RCC 7860 (cell line): ENCODE data around the gene HELZ2.

Experiments
- DNase-seq: peaks from one replicate; pipeline ENCODE4 v3.0.0-alpha.2; 2015; ENCODE audit warnings: low spot score
- FAIRE-seq: peaks from 2 replicates; lab custom pipeline; 2012; peaks lifted over from hg19 to GRCh38; lab: Jason Lieb, UNC

Gene HELZ2

GRCh38 chr20:63598479-63599395 is 24.7 kb upstream of the HELZ2 start:
- FAIRE-seq: no peak
- DNase-seq: no peak

GRCh38 chr20:63597651-63598478 is 23.8 kb upstream of the HELZ2 start:
- DNase-seq: no peak
- FAIRE-seq: no peak

DNA sequence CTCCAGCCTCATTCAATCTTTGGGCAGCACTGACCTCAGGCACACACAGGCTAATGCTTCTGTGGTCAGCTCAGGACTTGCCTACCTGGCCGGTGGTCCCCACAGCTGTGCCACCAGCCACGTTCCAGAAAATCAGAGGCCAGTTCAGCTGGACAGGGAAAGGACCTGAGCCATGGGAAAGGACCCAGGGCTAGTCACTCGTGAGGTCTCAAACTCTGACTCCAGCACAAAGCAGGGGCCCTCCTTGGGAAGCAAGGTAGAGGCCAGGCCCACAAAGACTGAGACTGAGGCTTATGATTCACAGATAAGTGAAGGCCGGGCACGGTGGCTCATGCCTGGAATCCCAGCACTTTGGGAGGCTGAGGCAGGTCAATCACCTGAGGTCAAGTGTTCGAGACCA is 22.4 kb upstream of the HELZ2 start:
- DNase-seq (no peak), FAIRE-seq (no peak)

- no peak for DNase-seq
These were observed 21.5 kb upstream of the HELZ2 start for GRCh38 chr20:63595416-63596127.

DNA sequence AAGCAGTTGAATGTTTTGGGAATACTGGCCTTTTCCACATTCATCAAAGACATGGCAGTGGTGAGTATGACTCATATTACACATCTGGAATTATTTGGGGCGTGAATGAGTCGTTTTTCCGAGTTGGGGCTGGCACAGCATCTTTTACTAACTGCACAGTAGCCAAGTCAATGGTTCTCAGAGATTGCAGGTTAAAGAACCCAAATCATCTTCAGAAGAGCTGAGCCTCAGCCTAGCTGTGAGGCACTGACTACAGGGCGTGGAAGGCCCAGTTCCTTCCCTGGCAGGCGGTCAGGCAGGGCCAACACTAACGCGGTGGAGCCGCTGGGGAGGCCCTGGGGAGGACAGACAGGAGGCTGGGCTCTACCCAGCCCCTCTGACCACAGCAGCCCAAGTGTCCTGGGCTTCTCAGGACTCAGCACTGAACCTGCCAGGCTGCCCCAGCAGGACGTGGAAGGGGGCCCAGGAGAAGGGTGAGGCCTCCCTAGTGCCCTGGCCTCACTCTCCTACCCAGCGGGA is 20.1 kb upstream of the HELZ2 start:
- FAIRE-seq (no peak), DNase-seq (no peak)

More at GRCh38 chr20:63595416-63596127, 21.5 kb upstream of the HELZ2 start:
- FAIRE-seq: no peak

DNA sequence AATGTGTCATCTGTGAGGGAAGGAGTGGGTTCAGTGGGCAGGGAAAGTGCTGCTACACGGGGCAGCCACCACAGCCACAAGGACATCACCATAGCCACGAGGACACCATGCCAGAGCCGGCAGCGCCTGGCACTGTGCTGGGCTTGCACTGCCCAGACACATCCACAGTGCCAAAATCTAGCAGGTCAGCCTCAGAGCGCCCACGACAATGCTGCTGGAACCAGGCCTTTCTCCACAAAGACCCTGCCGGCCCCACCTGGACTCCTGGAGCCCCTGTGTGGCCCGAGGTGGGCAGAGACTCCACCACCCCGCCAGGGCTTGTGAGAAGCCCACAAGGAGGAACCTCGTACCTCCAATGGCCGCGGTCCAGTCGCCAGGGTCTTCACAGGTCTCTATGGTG is 18.6 kb upstream of the HELZ2 start:
- no peak for DNase-seq
- FAIRE-seq: no peak

DNA sequence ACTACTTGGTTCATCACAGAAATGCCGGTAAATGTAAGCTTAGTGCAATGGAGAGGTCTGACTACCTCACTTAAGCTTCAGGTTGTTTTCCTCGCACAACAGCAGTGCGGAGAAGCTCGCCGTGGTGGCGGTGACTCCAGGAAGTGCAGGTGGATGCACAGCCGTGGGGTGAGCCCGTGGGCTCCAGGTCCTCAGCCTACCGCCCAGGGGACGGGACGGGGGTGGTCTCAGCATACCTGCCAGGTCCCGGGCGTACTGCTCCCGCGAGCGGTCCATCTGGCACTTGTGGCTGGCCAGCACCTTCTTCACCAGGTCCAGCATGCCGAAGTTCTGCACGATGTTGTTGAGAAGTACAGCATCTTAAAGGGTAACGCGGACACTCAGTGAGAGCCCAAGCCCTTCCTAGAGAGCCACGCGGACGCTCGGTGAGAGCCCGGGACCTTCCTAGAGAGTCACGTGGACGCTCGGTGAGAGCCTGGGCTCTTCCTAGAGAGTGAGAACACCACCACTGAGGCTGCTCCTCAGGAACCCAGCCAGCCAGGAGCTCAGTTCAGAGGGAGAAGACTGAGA is 17.8 kb upstream of the HELZ2 start:
- DNase-seq (no peak), FAIRE-seq (no peak)

- FAIRE-seq (no peak), DNase-seq (no peak)
These were observed 17.1 kb upstream of the HELZ2 start for GRCh38 chr20:63591147-63591533.

- FAIRE-seq: no peak
- no peak for DNase-seq
These were observed 16.4 kb upstream of the HELZ2 start for GRCh38 chr20:63590218-63591146.

DNA sequence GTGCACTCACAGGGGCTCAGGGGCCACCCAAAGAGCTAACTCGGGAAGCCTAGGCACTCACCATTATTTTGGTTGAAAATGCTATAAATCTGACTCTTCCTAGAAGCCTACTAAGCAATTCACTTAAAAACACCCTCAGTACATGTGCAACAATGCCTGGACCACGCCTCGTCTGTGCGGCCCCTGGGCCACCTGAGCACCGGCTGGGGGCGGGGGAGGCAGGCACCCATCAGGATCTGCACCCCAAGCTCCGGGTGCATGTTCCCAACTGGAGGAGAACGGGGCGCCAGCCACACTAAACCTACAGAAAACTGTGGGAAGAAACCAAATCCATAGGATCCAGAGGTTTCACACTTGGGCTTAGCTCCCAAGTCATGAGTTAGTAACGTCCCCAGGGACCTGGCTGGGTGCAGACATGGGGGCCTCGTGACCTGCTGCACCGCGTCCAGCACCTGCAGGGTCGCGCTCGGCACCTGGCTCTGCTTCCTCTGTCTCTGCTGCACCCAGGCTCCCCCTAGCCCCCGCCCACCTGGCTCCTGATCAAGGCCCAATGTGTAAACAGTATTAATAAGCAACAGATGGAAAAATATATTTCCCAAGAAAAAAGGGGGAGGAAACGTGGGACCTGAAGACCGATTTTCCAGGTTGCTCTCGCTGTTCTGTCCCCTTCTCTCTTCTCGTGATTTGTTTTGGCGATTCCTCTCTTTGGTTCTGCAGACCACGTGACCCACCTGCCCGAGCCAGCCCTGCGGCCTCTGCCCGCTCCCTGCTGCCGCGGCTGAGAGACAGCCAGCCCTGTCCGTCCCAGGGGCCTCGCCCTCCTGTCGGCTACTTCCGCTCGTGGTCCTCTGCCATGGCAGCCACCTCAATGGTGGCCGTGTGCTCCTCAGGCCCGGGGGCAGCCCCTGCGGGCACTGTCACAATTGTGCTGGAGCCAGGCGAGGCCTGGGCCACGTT is 15.5 kb upstream of the HELZ2 start:
- FAIRE-seq (no peak), DNase-seq (no peak)

- FAIRE-seq: no peak
- DNase-seq: no peak
These were observed 14.6 kb upstream of the HELZ2 start for GRCh38 chr20:63588641-63589041.

- no peak for FAIRE-seq
- DNase-seq: no peak
These were observed 13.9 kb upstream of the HELZ2 start for GRCh38 chr20:63587776-63588591.

GRCh38 chr20:63587256-63587655 is 13.2 kb upstream of the HELZ2 start:
- no peak for FAIRE-seq

DNA sequence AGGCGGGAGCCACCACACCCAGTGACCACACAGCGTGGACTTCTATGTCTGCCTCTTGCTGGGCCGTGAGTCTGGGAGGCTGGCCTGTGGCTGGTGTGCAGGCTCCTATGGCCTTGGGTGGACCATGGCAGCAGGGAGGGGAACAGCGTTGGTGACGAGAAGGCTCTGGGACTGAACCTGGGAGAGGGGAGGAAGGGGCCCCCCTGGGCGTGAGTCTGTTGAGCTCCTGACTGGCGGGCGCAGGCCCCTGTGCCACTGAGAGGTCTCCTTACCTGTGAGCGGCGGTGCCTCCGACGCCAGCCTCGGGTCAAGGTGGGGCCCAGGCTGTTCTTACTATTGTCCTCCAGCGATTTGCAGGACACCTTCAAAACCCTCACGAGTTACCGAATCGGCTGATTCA is 12.8 kb upstream of the HELZ2 start:
- no peak for FAIRE-seq

More at GRCh38 chr20:63587256-63587655, 13.2 kb upstream of the HELZ2 start:
- DNase-seq: no peak

GRCh38 chr20:63585616-63586565 is 11.9 kb upstream of the HELZ2 start:
- FAIRE-seq (no peak), DNase-seq (no peak)

More for the DNA sequence above, 12.8 kb upstream of the HELZ2 start:
- DNase-seq: no peak

GRCh38 chr20:63582382-63583063 is 8.5 kb upstream of the HELZ2 start:
- no peak for DNase-seq
- FAIRE-seq: no peak
